Astrocyte (in vitro differentiated cells and primary cell): ENCODE measurements around the gene ARHGAP20. TPM values are rescaled to one million over a fixed set of nuclear protein-coding genes. Genes with fewer than 3 reads are reported as not detected.

Source experiments
- DNase-seq: peaks from one replicate; pipeline ENCODE4 v3.0.0-alpha.2; 2010; ENCODE audit warnings: low read depth
- FAIRE-seq: peaks from 2 replicates; lab custom pipeline; 2011; peaks lifted over from hg19 to GRCh38; lab: Jason Lieb, UNC
- H2AFZ ChIP-seq: 2 replicates; pipeline ENCODE4 v1.6.0; 2012; ENCODE audit warnings: low read depth, low read length, inconsistent platforms
- H3K27ac ChIP-seq: 2 replicates; pipeline ENCODE4 v1.5.1; 2011; ENCODE audit warnings: low read depth, low read length, inconsistent platforms
- H3K27me3 ChIP-seq: 2 replicates; pipeline ENCODE4 v1.6.0; 2011; ENCODE audit warnings: low read length, inconsistent platforms; ENCODE audit not compliant: insufficient read depth
- H3K36me3 ChIP-seq: 2 replicates; pipeline ENCODE4 v1.5.1; 2011; ENCODE audit warnings: low read length, inconsistent platforms; ENCODE audit not compliant: insufficient read depth
- H3K4me1 ChIP-seq: 2 replicates; pipeline ENCODE4 v1.5.1; 2011; ENCODE audit warnings: low read length, inconsistent platforms; ENCODE audit not compliant: insufficient read depth
- H3K4me2 ChIP-seq: 2 replicates; pipeline ENCODE4 v1.6.0; 2012; ENCODE audit warnings: low read length, inconsistent platforms
- H3K4me3 ChIP-seq: 2 replicates; pipeline ENCODE4 v1.5.1; 2011; ENCODE audit warnings: low read depth, mild to moderate bottlenecking, low read length, inconsistent platforms; ENCODE audit not compliant: insufficient read depth
- H3K79me2 ChIP-seq: 2 replicates; pipeline ENCODE4 v1.6.0; 2012; ENCODE audit warnings: mild to moderate bottlenecking, low read length, inconsistent platforms; ENCODE audit not compliant: insufficient read depth
- H3K9ac ChIP-seq: 2 replicates; pipeline ENCODE4 v1.6.0; 2012; ENCODE audit warnings: mild to moderate bottlenecking, low read length, inconsistent platforms
- H3K9me3 ChIP-seq: 2 replicates; pipeline ENCODE4 v1.5.1; 2012; ENCODE audit warnings: low read depth, mild to moderate bottlenecking, low read length, inconsistent platforms; ENCODE audit not compliant: insufficient read depth
- H4K20me1 ChIP-seq: 2 replicates; pipeline ENCODE4 v1.6.0; 2012; ENCODE audit warnings: low read length, inconsistent platforms; ENCODE audit not compliant: insufficient read depth
- H3K27ac Mint-ChIP-seq: one replicate; pipeline ENCODE4 v1.8.0; 2021; ENCODE audit warnings: mild to moderate bottlenecking, mixed read lengths; ENCODE audit not compliant: unreplicated experiment
- H3K27me3 Mint-ChIP-seq: one replicate; pipeline ENCODE4 v1.8.0; 2021; ENCODE audit warnings: low read depth, mixed read lengths; ENCODE audit not compliant: unreplicated experiment
- H3K36me3 Mint-ChIP-seq: one replicate; pipeline ENCODE4 v1.8.0; 2021; ENCODE audit warnings: low read depth, mixed read lengths; ENCODE audit not compliant: unreplicated experiment
- H3K4me1 Mint-ChIP-seq: one replicate; pipeline ENCODE4 v1.8.0; 2021; ENCODE audit warnings: low read depth, mixed read lengths; ENCODE audit not compliant: unreplicated experiment
- H3K4me3 Mint-ChIP-seq: one replicate; pipeline ENCODE4 v1.8.0; 2021; ENCODE audit warnings: mild to moderate bottlenecking, moderate library complexity, mixed read lengths; ENCODE audit not compliant: unreplicated experiment
- H3K9me3 Mint-ChIP-seq: one replicate; pipeline ENCODE4 v1.8.0; 2021; ENCODE audit warnings: mild to moderate bottlenecking, mixed read lengths; ENCODE audit not compliant: unreplicated experiment
- EZH2 ChIP-seq: IDR thresholded peaks from 2 replicates; pipeline ENCODE4 v1.6.1; 2012; ENCODE audit warnings: mild to moderate bottlenecking, low read length, inconsistent platforms; ENCODE audit not compliant: insufficient read depth
- total RNA-seq: library from RNA; stranded (reverse); gene quantifications from 2 replicates; pipeline ENCODE4 v1.2.1, GENCODE V29; 2021
- TF ChIP-seq, protein P1 (sequence below): IDR thresholded peaks from 2 replicates; pipeline ENCODE4 v1.5.1; 2011; ENCODE audit warnings: low read depth, mild to moderate bottlenecking, inconsistent platforms, low read length, moderate library complexity; ENCODE audit not compliant: insufficient read depth

Gene ARHGAP20
- total RNA-seq, 1 donor from 2014 or later = 0.11 TPM

- Mint-ChIP-seq H3K27ac (no peak overlapping the region), H3K36me3 (no peaks in the 10 kb centered on the region), H3K4me3 (no peak overlapping the region), H3K4me1 (no peaks in the 10 kb centered on the region), H3K9me3 (no peaks in the 10 kb centered on the region), H3K27me3 (peaks cover 11% of the 10 kb centered on the region)
- Histone ChIP-seq H3K27me3 (no peaks in the 10 kb centered on the region), H3K36me3 (no peaks in the 10 kb centered on the region), H2AFZ (no peak overlapping the region), H4K20me1 (no peaks in the 10 kb centered on the region), H3K27ac (no peak overlapping the region), H3K4me2 (no peak overlapping the region), H3K79me2 (no peaks in the 10 kb centered on the region), H3K9me3 (no peaks in the 10 kb centered on the region), H3K9ac (no peak overlapping the region), H3K4me3 (no peak overlapping the region), H3K4me1 (no peaks in the 10 kb centered on the region)
- no peak for DNase-seq
- TF ChIP-seq EZH2 = no peak
- TF ChIP-seq, protein P1, sequence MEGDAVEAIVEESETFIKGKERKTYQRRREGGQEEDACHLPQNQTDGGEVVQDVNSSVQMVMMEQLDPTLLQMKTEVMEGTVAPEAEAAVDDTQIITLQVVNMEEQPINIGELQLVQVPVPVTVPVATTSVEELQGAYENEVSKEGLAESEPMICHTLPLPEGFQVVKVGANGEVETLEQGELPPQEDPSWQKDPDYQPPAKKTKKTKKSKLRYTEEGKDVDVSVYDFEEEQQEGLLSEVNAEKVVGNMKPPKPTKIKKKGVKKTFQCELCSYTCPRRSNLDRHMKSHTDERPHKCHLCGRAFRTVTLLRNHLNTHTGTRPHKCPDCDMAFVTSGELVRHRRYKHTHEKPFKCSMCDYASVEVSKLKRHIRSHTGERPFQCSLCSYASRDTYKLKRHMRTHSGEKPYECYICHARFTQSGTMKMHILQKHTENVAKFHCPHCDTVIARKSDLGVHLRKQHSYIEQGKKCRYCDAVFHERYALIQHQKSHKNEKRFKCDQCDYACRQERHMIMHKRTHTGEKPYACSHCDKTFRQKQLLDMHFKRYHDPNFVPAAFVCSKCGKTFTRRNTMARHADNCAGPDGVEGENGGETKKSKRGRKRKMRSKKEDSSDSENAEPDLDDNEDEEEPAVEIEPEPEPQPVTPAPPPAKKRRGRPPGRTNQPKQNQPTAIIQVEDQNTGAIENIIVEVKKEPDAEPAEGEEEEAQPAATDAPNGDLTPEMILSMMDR = no peak
- no peak for FAIRE-seq
Observed at GRCh38 chr11:110601936-110602335, 110.3 kb downstream of the ARHGAP20 start.

DNA sequence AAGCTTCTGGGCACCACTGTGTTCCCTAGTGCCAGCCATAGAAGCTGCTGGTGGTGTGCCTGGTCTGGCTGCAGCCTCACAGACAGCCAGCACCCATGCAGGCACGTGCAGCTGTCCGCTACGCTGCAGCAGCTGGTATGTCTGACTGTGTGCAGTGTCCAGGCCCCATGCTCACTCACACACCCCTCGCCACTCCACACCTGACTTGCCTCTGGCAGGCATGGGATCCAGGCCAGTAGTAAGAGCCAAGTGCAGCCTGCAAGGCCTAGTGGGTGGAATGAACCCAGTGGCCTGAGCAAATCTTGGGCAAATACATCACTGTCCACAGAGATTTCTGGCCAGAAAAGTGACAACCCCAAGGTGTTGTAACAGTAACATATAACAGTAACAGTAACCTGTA lies 111.9 kb downstream of the ARHGAP20 start:
- no peaks in the 10 kb centered on the region for H3K9me3 ChIP-seq
- H3K36me3 Mint-ChIP-seq = no peaks in the 10 kb centered on the region
- no peak overlapping the region for H3K4me3 Mint-ChIP-seq
- H3K27me3 Mint-ChIP-seq = peaks cover 5% of the 10 kb centered on the region
- no peak overlapping the region for H3K27ac ChIP-seq
- FAIRE-seq = no peak
- H3K27me3 ChIP-seq = no peaks in the 10 kb centered on the region
- H2AFZ ChIP-seq = no peak overlapping the region
- no peaks in the 10 kb centered on the region for H3K9me3 Mint-ChIP-seq
- DNase-seq = no peak
- TF ChIP-seq, protein P1 = no peak
- TF ChIP-seq EZH2 = no peak
- no peak overlapping the region for H3K27ac Mint-ChIP-seq
- H3K4me1 Mint-ChIP-seq = no peaks in the 10 kb centered on the region
- H3K4me3 ChIP-seq = no peak overlapping the region
- no peaks in the 10 kb centered on the region for H3K79me2 ChIP-seq
- no peaks in the 10 kb centered on the region for H3K36me3 ChIP-seq
- no peaks in the 10 kb centered on the region for H3K4me1 ChIP-seq
- no peak overlapping the region for H3K4me2 ChIP-seq
- H3K9ac ChIP-seq = no peak overlapping the region
- no peaks in the 10 kb centered on the region for H4K20me1 ChIP-seq

DNA sequence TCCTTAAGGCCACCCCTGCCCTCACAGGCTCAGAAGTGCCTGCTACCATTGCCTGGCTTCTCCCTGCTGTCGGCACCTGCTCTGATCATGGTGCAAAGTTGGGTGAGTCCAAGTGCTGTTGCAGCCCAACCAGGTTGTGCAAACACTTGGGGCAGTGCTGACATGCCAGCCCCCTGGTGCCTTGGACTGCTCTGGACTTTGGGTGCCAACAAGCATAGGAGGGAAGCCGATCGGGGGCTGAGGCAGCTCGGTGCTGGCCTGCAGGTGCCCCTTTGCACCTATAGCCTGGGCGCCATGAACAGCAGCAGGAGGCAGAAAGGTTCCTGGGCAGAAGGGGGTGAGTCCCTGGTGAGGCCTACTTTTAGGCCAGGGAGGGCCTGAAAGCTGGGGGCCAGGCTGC lies 113.0 kb downstream of the ARHGAP20 start:
- Histone ChIP-seq H3K36me3 (no peaks in the 10 kb centered on the region), H3K79me2 (no peaks in the 10 kb centered on the region), H3K4me3 (no peak overlapping the region), H3K9me3 (no peaks in the 10 kb centered on the region), H3K4me1 (no peaks in the 10 kb centered on the region), H3K9ac (no peak overlapping the region), H4K20me1 (no peaks in the 10 kb centered on the region), H3K27me3 (no peaks in the 10 kb centered on the region), H3K27ac (no peak overlapping the region), H3K4me2 (no peak overlapping the region), H2AFZ (no peak overlapping the region)
- Mint-ChIP-seq H3K9me3 (peaks cover 2% of the 10 kb centered on the region), H3K4me3 (no peak overlapping the region), H3K4me1 (no peaks in the 10 kb centered on the region), H3K36me3 (no peaks in the 10 kb centered on the region), H3K27me3 (peaks cover 3% of the 10 kb centered on the region), H3K27ac (no peak overlapping the region)
- TF ChIP-seq, protein P1 = no peak
- TF ChIP-seq EZH2 = no peak
- no peak for FAIRE-seq
- no peak for DNase-seq
